Measurements from ENCODE around the gene FKBP9.

FKBP9 gene

GRCh38 chr7:33054261-33054964 is 97.2 kb downstream of the FKBP9 start:
- H3K9me3 Mint-ChIP-seq, result no peaks in the 10 kb centered on the region
- DNase-seq (ENCODE audit: low spot score in 2 of 2) (no peak), ATAC-seq (peak; percentile 92)
- peak overlapping the region; percentile 13 for H3K27ac Mint-ChIP-seq
- H3K4me1 Mint-ChIP-seq, result peaks cover 40% of the 10 kb centered on the region
- no peak overlapping the region for H3K4me3 Mint-ChIP-seq
- H3K36me3 Mint-ChIP-seq, result peaks cover 11% of the 10 kb centered on the region

- peak overlapping the region; percentile 13 for H3K27ac Mint-ChIP-seq
- no peaks in the 10 kb centered on the region for H3K9me3 Mint-ChIP-seq
- no peak for DNase-seq (ENCODE audit: low spot score in 2 of 2)
- no peak for ATAC-seq
- H3K4me3 Mint-ChIP-seq, result no peak overlapping the region
- peaks cover 47% of the 10 kb centered on the region for H3K4me1 Mint-ChIP-seq
- H3K36me3 Mint-ChIP-seq, result peaks cover 18% of the 10 kb centered on the region
Observed at GRCh38 chr7:33055158-33055557, 97.9 kb downstream of the FKBP9 start.

All from stimulated activated effector memory CD8-positive, alpha-beta T cell treated with anti-CD3 and anti-CD28 coated beads, Interleukin-12 subunit alpha, Interleukin-12 subunit beta, amount 100 ng/mL, for 72 hours (primary cell).